GM12878 (cell line): ENCODE data around the gene LIPA.

Experiments used
- FOXM1 ChIP-seq: IDR thresholded peaks from 2 replicates; pipeline ENCODE4 v1.6.1; 2012; ENCODE audit warnings: low read depth, mild to moderate bottlenecking, inconsistent platforms, low read length, moderate library complexity
- NBN ChIP-seq: fragments of 450-650 bp; IDR thresholded peaks from 2 replicates; pipeline ENCODE4 v1.6.1; 2016
- POLR2A ChIP-seq: IDR thresholded peaks from 2 replicates; pipeline ENCODE4 v1.6.1; 2011; ENCODE audit warnings: low read depth, mild to moderate bottlenecking, low read length
- SMC3 ChIP-seq: IDR thresholded peaks from 2 replicates; pipeline ENCODE4 v1.6.1; 2011; ENCODE audit warnings: low read length, improper control_type of control experiment, borderline replicate concordance
- YBX1 ChIP-seq: fragments of 450-650 bp; IDR thresholded peaks from 2 replicates; pipeline ENCODE4 v1.6.1; 2016; ENCODE audit warnings: antibody characterized with exemption
- ZNF24 ChIP-seq: fragments of 450-650 bp; IDR thresholded peaks from 2 replicates; pipeline ENCODE4 v1.6.1; 2017; ENCODE audit warnings: antibody characterized with exemption, mild to moderate bottlenecking
- TF ChIP-seq, protein P1 (sequence below), 3 experiments: IDR thresholded peaks in 2 of 3; conservative IDR thresholded peaks in 1 of 3; 2 replicates each; pipeline ENCODE4 v1.5.1; 2011; ENCODE audit warnings: low read depth in 3 of 3, low read length in 3 of 3, mild to moderate bottlenecking in 3 of 3, control low read depth in 2 of 3, moderate library complexity in 2 of 3, inconsistent platforms in 1 of 3, mixed read lengths in 1 of 3; ENCODE audit not compliant: control insufficient read depth in 2 of 3, insufficient read depth in 1 of 3; ENCODE audit errors: extremely low read depth in 1 of 3
- TF ChIP-seq, protein P2 (sequence below): fragments of 450-650 bp; IDR thresholded peaks from 2 replicates; pipeline ENCODE4 v1.6.1; 2017; ENCODE audit warnings: mild to moderate bottlenecking

DNA sequence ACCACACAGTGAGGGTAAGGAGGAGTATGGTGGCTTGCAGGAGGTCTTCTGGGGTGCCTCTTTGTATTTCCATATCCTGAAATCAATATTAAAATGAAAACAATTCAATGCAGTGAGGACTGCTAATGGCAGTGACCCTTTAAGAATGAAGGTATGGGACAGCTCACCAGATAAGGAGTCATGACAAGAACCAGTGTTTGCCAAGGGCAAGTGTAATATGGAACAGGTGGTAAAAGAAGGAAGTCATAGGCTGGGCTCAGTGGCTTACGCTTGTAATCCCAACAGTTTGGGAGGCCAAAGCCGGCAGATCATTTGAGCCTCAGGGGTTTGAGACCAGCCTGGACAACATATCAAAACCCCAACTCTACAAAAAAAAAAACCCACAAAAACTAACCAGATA is 20.0 kb upstream of the LIPA start:
- TF ChIP-seq, protein P1, sequence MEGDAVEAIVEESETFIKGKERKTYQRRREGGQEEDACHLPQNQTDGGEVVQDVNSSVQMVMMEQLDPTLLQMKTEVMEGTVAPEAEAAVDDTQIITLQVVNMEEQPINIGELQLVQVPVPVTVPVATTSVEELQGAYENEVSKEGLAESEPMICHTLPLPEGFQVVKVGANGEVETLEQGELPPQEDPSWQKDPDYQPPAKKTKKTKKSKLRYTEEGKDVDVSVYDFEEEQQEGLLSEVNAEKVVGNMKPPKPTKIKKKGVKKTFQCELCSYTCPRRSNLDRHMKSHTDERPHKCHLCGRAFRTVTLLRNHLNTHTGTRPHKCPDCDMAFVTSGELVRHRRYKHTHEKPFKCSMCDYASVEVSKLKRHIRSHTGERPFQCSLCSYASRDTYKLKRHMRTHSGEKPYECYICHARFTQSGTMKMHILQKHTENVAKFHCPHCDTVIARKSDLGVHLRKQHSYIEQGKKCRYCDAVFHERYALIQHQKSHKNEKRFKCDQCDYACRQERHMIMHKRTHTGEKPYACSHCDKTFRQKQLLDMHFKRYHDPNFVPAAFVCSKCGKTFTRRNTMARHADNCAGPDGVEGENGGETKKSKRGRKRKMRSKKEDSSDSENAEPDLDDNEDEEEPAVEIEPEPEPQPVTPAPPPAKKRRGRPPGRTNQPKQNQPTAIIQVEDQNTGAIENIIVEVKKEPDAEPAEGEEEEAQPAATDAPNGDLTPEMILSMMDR (IDR thresholded peaks at IDR 0.05 in 2 of 3, conservative IDR thresholded peaks at IDR 0.05 in 1 of 3; ENCODE audit: control insufficient read depth in 2 of 3, extremely low read depth in 1 of 3, insufficient read depth in 1 of 3, low read depth in 3 of 3, low read length in 3 of 3) = no peak
- TF ChIP-seq ZNF24 = no peak
- no peak for TF ChIP-seq FOXM1
- TF ChIP-seq NBN = no peak
- TF ChIP-seq SMC3 = no peak
- no peak for TF ChIP-seq POLR2A
- TF ChIP-seq YBX1 = no peak
- TF ChIP-seq, protein P2, sequence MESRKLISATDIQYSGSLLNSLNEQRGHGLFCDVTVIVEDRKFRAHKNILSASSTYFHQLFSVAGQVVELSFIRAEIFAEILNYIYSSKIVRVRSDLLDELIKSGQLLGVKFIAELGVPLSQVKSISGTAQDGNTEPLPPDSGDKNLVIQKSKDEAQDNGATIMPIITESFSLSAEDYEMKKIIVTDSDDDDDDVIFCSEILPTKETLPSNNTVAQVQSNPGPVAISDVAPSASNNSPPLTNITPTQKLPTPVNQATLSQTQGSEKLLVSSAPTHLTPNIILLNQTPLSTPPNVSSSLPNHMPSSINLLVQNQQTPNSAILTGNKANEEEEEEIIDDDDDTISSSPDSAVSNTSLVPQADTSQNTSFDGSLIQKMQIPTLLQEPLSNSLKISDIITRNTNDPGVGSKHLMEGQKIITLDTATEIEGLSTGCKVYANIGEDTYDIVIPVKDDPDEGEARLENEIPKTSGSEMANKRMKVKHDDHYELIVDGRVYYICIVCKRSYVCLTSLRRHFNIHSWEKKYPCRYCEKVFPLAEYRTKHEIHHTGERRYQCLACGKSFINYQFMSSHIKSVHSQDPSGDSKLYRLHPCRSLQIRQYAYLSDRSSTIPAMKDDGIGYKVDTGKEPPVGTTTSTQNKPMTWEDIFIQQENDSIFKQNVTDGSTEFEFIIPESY = no peak
